PC-9 (cell line): ENCODE data around the gene ITGA3. TPM values are rescaled to one million over a fixed set of nuclear protein-coding genes. Genes with fewer than 3 reads are reported as not detected.

Experiments used
- Bru-seq: library from RNA; stranded (reverse); fragments of 400-500 nt; gene quantifications from one replicate; lab custom pipeline; 2021; lab: Mats Ljungman, UMichigan
- BruChase-seq, 2 experiments: library from RNA; stranded (reverse); fragments of 400-500 nt; gene quantifications; one replicate each; lab custom pipeline; 2021; lab: Mats Ljungman, UMichigan
- BruUV-seq: library from RNA; stranded (reverse); fragments of 400-500 nt; replicated peaks from 2 replicates; lab custom pipeline; 2021; lab: Mats Ljungman, UMichigan
- CTCF ChIA-PET: fragments of 300-600 bp; sonication (Branson Sonifier 250); formaldehyde crosslinking; loops from one replicate; lab custom pipeline; 2022; ENCODE audit warnings: antibody characterized with exemption; lab: Charles Lee
- POLR2A ChIA-PET: fragments of 300-600 bp; sonication (Branson Sonifier 250); formaldehyde crosslinking; loops from one replicate; lab custom pipeline; 2022; ENCODE audit warnings: antibody characterized with exemption; ENCODE audit not compliant: unreplicated experiment; lab: Charles Lee
- DNase-seq, 2 experiments: peaks; one replicate each; pipeline versions ENCODE4 v3.0.0 to v3.0.0-alpha.2; 2015 to 2022; ENCODE audit warnings: mixed read lengths in 1 of 2
- H2AFZ ChIP-seq: fragments of 200-600 bp; sonication (generic); 2 replicates; pipeline ENCODE4 v1.8.1; 2017; ENCODE audit warnings: antibody characterized with exemption
- H3F3A ChIP-seq: fragments of 200-600 bp; sonication (generic); 2 replicates; pipeline ENCODE4 v1.8.1; 2017; ENCODE audit warnings: antibody characterized with exemption, mild to moderate bottlenecking, low read depth; ENCODE audit not compliant: insufficient read depth
- H3K27ac ChIP-seq: fragments of 200-600 bp; sonication (generic); 2 replicates; pipeline ENCODE4 v1.6.1; 2016; ENCODE audit warnings: mixed run types
- H3K27me3 ChIP-seq: fragments of 200-600 bp; sonication (generic); 2 replicates; pipeline ENCODE4 v1.6.1; 2016; ENCODE audit warnings: low read depth, mixed run types; ENCODE audit not compliant: insufficient read depth
- H3K36me3 ChIP-seq: fragments of 200-600 bp; sonication (generic); 2 replicates; pipeline ENCODE4 v1.6.1; 2016; ENCODE audit warnings: low read depth, mixed run types
- H3K4me1 ChIP-seq: fragments of 200-600 bp; sonication (generic); replicated peaks from 2 replicates; pipeline ENCODE4 v1.6.1; 2016; ENCODE audit warnings: mixed run types; ENCODE audit not compliant: insufficient read depth
- H3K4me2 ChIP-seq: fragments of 200-600 bp; sonication (generic); 2 replicates; pipeline ENCODE4 v1.6.1; 2017; ENCODE audit warnings: mixed run types
- H3K4me3 ChIP-seq: fragments of 200-600 bp; sonication (generic); 2 replicates; pipeline ENCODE4 v1.6.1; 2016; ENCODE audit warnings: mixed run types
- H3K79me2 ChIP-seq: fragments of 200-600 bp; sonication (generic); 2 replicates; pipeline ENCODE4 v1.6.1; 2017; ENCODE audit warnings: low read depth, mixed run types
- H3K9me2 ChIP-seq: fragments of 200-600 bp; sonication (generic); 2 replicates; pipeline ENCODE4 v1.8.1; 2017; ENCODE audit warnings: mild to moderate bottlenecking; ENCODE audit not compliant: insufficient read depth
- H3K9me3 ChIP-seq: fragments of 200-600 bp; sonication (generic); 2 replicates; pipeline ENCODE4 v1.8.1; 2016; ENCODE audit warnings: low read depth; ENCODE audit not compliant: insufficient read depth
- H4K20me1 ChIP-seq: fragments of 200-600 bp; sonication (generic); 2 replicates; pipeline ENCODE4 v1.8.1; 2017; ENCODE audit not compliant: insufficient read depth
- CTCF ChIP-seq: fragments of 200-600 bp; sonication (generic); conservative IDR thresholded peaks from 2 replicates; pipeline ENCODE4 v1.6.1; 2017; ENCODE audit warnings: mixed run types, antibody characterized with exemption, mild to moderate bottlenecking, moderate library complexity
- EZH2 ChIP-seq: fragments of 200-600 bp; sonication (generic); IDR thresholded peaks from 2 replicates; pipeline ENCODE4 v1.8.0; 2017; ENCODE audit warnings: antibody characterized with exemption, low read depth
- intact Hi-C: fragments of 100-400 bp; cut with micrococcal nuclease; formaldehyde crosslinking; loops from one replicate; pipeline ENCODE4 v1.10.0; 2022; ENCODE audit not compliant: unreplicated experiment
- long read RNA-seq: library from polyadenylated mRNA; stranded (forward); transcript quantifications from one replicate; pipeline ENCODE4 v2.0.0, GENCODE V29; 2022
- total RNA-seq: library from RNA; stranded (reverse); gene quantifications from 2 replicates; pipeline ENCODE4 v1.2.3, GENCODE V29; 2021

Gene ITGA3
- total RNA-seq (291 and 327 TPM in 2 replicates), Bru-seq, nascent RNA (percentile 93 among the genes with signal in this experiment), BruChase-seq, experiment 1, labeled RNA remaining after a 2-hour chase (percentile 95 among the genes with signal in this experiment), BruChase-seq, experiment 2, labeled RNA remaining after a 6-hour chase (percentile 95 among the genes with signal in this experiment)
- long read RNA-seq, full-length matches to known transcripts = 82 of 203 reads
- long read RNA-seq, partial matches to known transcripts = 92 of 203 reads
- long read RNA-seq, other reads (novel, unspliced or antisense) = 29 of 203 reads

GRCh38 chr17:50055426-50056216, at the start of gene ITGA3:
ITGA3 (plus strand) TSS chr17:50056110; CDS start chr17:50056440, 330 bp downstream.
- intact Hi-C loops = loop anchor here (1.0 to 2.0 kb wide), 4 partner anchors 9 to 39 kb away; partner anchors contain the start of gene PDK2
- POLR2A ChIA-PET = interaction anchor here (0.5 to 2.8 kb wide), 7 partner anchors 9 to 1163 kb away, joined by 3 to 55 read pairs (median 6); partner anchors contain the start of gene ATP5MC1
- Histone ChIP-seq H3K9me2 (no peaks in the 10 kb centered on the region), H3K4me3 (peak within 1 kb of the TSS; percentile 79), H3K4me1 (peaks cover 69% of the 10 kb centered on the region), H3K36me3 (peaks cover 38% of the 10 kb centered on the region), H2AFZ (no peak within 1 kb of the TSS), H4K20me1 (peaks cover 17% of the 10 kb centered on the region), H3K27ac (peak within 1 kb of the TSS; percentile 97), H3K79me2 (peaks cover 66% of the 10 kb centered on the region), H3K4me2 (peak within 1 kb of the TSS; percentile 92), H3K9me3 (no peaks in the 10 kb centered on the region), H3F3A (peaks cover 93% of the 10 kb centered on the region), H3K27me3 (no peaks in the 10 kb centered on the region)
- TF ChIP-seq CTCF (peak; percentile 12; the same call in 1 of the 2 replicates), EZH2 (no peak)
- peak; percentile 96 to 97 for DNase-seq
- no TSS peak for BruUV-seq
- CTCF ChIA-PET = interaction anchor here (1.1 to 2.0 kb wide), 2 partner anchors 28 to 39 kb away, joined by 4 to 13 read pairs; no protein-coding TSS in a partner anchor

- Histone ChIP-seq H3K9me2 (no peaks in the 10 kb centered on the region), H3K9me3 (peaks cover 10% of the 10 kb centered on the region; the same call in 1 of the 2 replicates), H3F3A (no peaks in the 10 kb centered on the region; the same call in 1 of the 2 replicates), H2AFZ (no peak overlapping the region), H3K4me1 (no peaks in the 10 kb centered on the region), H3K4me3 (no peak overlapping the region), H3K27me3 (no peaks in the 10 kb centered on the region), H4K20me1 (no peaks in the 10 kb centered on the region), H3K36me3 (no peaks in the 10 kb centered on the region), H3K27ac (no peak overlapping the region), H3K79me2 (no peaks in the 10 kb centered on the region), H3K4me2 (no peak overlapping the region)
- DNase-seq = no peak
- no peak for TF ChIP-seq EZH2
- no peak for TF ChIP-seq CTCF
- intact Hi-C loops = no loop called here
- CTCF ChIA-PET = no interaction called here
- POLR2A ChIA-PET = no interaction called here
- BruUV-seq = no TSS peak
Observed at GRCh38 chr17:50009282-50009681, 46.6 kb upstream of the ITGA3 start.

GRCh38 chr17:50013079-50013478, 42.8 kb upstream of the ITGA3 start:
- TF ChIP-seq CTCF (no peak), EZH2 (no peak)
- intact Hi-C loops = no loop called here
- CTCF ChIA-PET = no interaction called here
- no peak for DNase-seq
- H3K4me1 ChIP-seq = no peaks in the 10 kb centered on the region
- H3K36me3 ChIP-seq = no peaks in the 10 kb centered on the region
- H3K4me3 ChIP-seq = no peak overlapping the region
- H3K9me2 ChIP-seq = no peaks in the 10 kb centered on the region
- no peaks in the 10 kb centered on the region for H3K27me3 ChIP-seq
- H3K27ac ChIP-seq = no peak overlapping the region
- POLR2A ChIA-PET = no interaction called here
- no peaks in the 10 kb centered on the region; the same call in 1 of the 2 replicates for H3F3A ChIP-seq
- no TSS peak for BruUV-seq
- no peaks in the 10 kb centered on the region for H4K20me1 ChIP-seq
- peaks cover 17% of the 10 kb centered on the region; the same call in 1 of the 2 replicates for H3K9me3 ChIP-seq
- no peak overlapping the region for H2AFZ ChIP-seq
- no peaks in the 10 kb centered on the region for H3K79me2 ChIP-seq
- no peak overlapping the region for H3K4me2 ChIP-seq
